RWPE2 (cell line): ENCODE data around the gene ATOH7.

ENCODE experiments used
- ATAC-seq: fragments of 200-7000 bp; cut with Tn5 transposase; 3 replicates; pipeline ENCODE4 v1.9.1; 2021; ENCODE audit warnings: low read depth
- DNase-seq: peaks from one replicate; pipeline ENCODE4 v3.0.0-alpha.2; 2020; ENCODE audit warnings: low spot score
- H3K27ac ChIP-seq: fragments of 450-650 bp; 2 replicates; pipeline ENCODE4 v1.5.1; 2017; ENCODE audit warnings: mild to moderate bottlenecking; ENCODE audit not compliant: poor library complexity, severe bottlenecking
- H3K27me3 ChIP-seq: fragments of 250-450 bp; sonication (Bioruptor Pico); 2 replicates; pipeline ENCODE4 v1.5.1; 2021; ENCODE audit warnings: mild to moderate bottlenecking, moderate library complexity; ENCODE audit not compliant: insufficient read depth, poor library complexity, severe bottlenecking
- H3K36me3 ChIP-seq: fragments of 250-450 bp; sonication (Bioruptor Pico); 2 replicates; pipeline ENCODE4 v1.5.1; 2020; ENCODE audit warnings: low read depth, mild to moderate bottlenecking, moderate library complexity
- H3K4me1 ChIP-seq: fragments of 250-450 bp; sonication (Bioruptor Pico); 2 replicates; pipeline ENCODE4 v1.5.1; 2021; ENCODE audit warnings: mild to moderate bottlenecking, moderate library complexity; ENCODE audit not compliant: insufficient read depth, poor library complexity, severe bottlenecking
- H3K4me3 ChIP-seq: fragments of 250-450 bp; sonication (Bioruptor Pico); 2 replicates; pipeline ENCODE4 v1.5.1; 2021; ENCODE audit warnings: mild to moderate bottlenecking, moderate library complexity; ENCODE audit not compliant: severe bottlenecking
- H3K9me3 ChIP-seq: fragments of 250-450 bp; sonication (Bioruptor Pico); 2 replicates; pipeline ENCODE4 v1.5.1; 2021; ENCODE audit warnings: mild to moderate bottlenecking, moderate library complexity; ENCODE audit not compliant: severe bottlenecking
- TF ChIP-seq, protein P1 (sequence below): fragments of 450-650 bp; IDR thresholded peaks from one replicate; pipeline ENCODE4 v1.5.1; 2017; ENCODE audit warnings: mild to moderate bottlenecking, moderate library complexity; ENCODE audit not compliant: poor library complexity, severe bottlenecking

Gene ATOH7

GRCh38 chr10:68222391-68222790, 9.5 kb downstream of the ATOH7 start:
- no peaks in the 10 kb centered on the region for H3K9me3 ChIP-seq
- DNase-seq = no peak
- ATAC-seq = no peak
- no peak overlapping the region for H3K4me3 ChIP-seq
- H3K27me3 ChIP-seq = no peaks in the 10 kb centered on the region
- H3K4me1 ChIP-seq = peaks cover 7% of the 10 kb centered on the region
- TF ChIP-seq, protein P1, sequence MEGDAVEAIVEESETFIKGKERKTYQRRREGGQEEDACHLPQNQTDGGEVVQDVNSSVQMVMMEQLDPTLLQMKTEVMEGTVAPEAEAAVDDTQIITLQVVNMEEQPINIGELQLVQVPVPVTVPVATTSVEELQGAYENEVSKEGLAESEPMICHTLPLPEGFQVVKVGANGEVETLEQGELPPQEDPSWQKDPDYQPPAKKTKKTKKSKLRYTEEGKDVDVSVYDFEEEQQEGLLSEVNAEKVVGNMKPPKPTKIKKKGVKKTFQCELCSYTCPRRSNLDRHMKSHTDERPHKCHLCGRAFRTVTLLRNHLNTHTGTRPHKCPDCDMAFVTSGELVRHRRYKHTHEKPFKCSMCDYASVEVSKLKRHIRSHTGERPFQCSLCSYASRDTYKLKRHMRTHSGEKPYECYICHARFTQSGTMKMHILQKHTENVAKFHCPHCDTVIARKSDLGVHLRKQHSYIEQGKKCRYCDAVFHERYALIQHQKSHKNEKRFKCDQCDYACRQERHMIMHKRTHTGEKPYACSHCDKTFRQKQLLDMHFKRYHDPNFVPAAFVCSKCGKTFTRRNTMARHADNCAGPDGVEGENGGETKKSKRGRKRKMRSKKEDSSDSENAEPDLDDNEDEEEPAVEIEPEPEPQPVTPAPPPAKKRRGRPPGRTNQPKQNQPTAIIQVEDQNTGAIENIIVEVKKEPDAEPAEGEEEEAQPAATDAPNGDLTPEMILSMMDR = no peak
- no peak overlapping the region for H3K27ac ChIP-seq
- no peaks in the 10 kb centered on the region for H3K36me3 ChIP-seq

- Histone ChIP-seq H3K9me3 (no peaks in the 10 kb centered on the region), H3K27ac (no peak overlapping the region), H3K36me3 (no peaks in the 10 kb centered on the region), H3K4me1 (peaks cover 7% of the 10 kb centered on the region), H3K4me3 (no peak overlapping the region), H3K27me3 (no peaks in the 10 kb centered on the region)
- ATAC-seq = 0 out of 3 replicates have a peak, but pooled peaks have one; percentile 46
- TF ChIP-seq, protein P1 = no peak
- DNase-seq = no peak
Measured at GRCh38 chr10:68221196-68221595, 10.7 kb downstream of the ATOH7 start.

GRCh38 chr10:68218786-68219185, 13.1 kb downstream of the ATOH7 start:
- ATAC-seq = no peak

DNA sequence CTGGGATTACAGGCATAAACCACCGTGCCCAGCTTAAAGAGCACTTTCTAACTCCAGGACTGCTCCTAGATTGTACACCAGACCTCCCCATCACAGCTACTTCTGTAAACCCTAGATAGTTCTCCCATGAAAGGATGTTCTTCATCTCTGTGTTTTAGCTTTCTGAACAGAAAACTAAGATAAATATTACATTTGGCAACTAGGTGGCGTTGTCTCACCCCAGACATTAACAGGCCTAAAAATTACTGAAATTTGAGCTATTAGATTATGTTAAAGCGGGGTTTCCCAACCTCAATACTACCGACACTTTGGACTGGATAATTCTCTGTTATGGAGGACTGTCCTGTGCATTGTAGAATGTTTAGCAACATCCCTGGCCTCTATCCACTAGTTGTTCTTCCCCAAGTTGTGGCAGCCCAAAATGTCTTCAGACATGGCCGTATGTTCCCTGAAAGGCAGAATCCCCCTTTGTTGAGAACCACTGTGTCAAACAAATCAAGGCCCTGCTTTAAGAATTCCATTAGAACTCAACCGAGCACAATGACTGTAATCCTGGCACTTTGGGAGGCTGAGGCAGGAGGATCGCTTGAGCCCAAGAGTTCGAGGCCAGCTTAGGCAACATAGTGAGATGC, 19.1 kb downstream of the ATOH7 start:
- Histone ChIP-seq H3K4me3 (no peak overlapping the region), H3K27me3 (no peaks in the 10 kb centered on the region), H3K4me1 (no peaks in the 10 kb centered on the region), H3K9me3 (no peaks in the 10 kb centered on the region), H3K36me3 (no peaks in the 10 kb centered on the region), H3K27ac (no peak overlapping the region)
- no peak; the same call in 2 of the 3 replicates for ATAC-seq
- DNase-seq = no peak
- TF ChIP-seq, protein P1 = peak; percentile 87

More at GRCh38 chr10:68218786-68219185, 13.1 kb downstream of the ATOH7 start:
- no peak overlapping the region for H3K4me3 ChIP-seq
- no peak overlapping the region for H3K27ac ChIP-seq
- no peaks in the 10 kb centered on the region for H3K9me3 ChIP-seq
- H3K36me3 ChIP-seq = no peaks in the 10 kb centered on the region
- no peak for DNase-seq
- TF ChIP-seq, protein P1 = no peak
- no peaks in the 10 kb centered on the region for H3K27me3 ChIP-seq
- peaks cover 4% of the 10 kb centered on the region for H3K4me1 ChIP-seq

GRCh38 chr10:68211669-68212068, 20.2 kb downstream of the ATOH7 start:
- TF ChIP-seq, protein P1 = no peak
- no peak for DNase-seq
- ATAC-seq = no peak
- H3K4me3 ChIP-seq = no peak overlapping the region
- H3K9me3 ChIP-seq = no peaks in the 10 kb centered on the region
- H3K27ac ChIP-seq = no peak overlapping the region
- no peaks in the 10 kb centered on the region for H3K27me3 ChIP-seq
- H3K36me3 ChIP-seq = no peaks in the 10 kb centered on the region
- no peaks in the 10 kb centered on the region for H3K4me1 ChIP-seq
